ENCODE results near the gene BPIFB1. TPM values are rescaled to one million over a fixed set of nuclear protein-coding genes. Genes with fewer than 3 reads are reported as not detected.

BPIFB1 gene
- total and polyA plus RNA-seq, 2 of the 8 experiments (the other 6 are each of a cell fraction or from before 2014, with no cell fraction given): not detected

DNA sequence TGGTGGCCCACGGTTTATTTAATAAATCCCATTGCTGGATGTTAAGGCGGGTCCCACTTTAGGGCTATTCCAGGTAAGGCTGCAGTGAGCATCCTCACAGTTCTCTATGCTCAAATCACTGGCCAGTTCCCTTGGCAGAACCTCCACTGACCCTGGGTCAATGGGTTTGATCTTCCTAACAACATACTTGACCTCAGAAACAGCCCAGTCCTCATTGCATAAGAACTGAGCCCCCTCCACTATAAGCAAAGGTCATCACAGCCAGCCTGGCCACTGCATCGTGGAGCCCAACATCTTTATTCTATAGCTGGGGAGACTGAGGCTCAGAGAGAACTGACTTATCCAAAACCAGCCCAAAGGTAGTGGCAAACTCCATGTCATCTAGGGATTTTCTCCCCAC is 4.3 kb upstream of the BPIFB1 start:
- Histone ChIP-seq H4K20me1 (replicated peaks in 1 of 2; ENCODE audit: control insufficient read depth in 1 of 2, insufficient read depth in 2 of 2, low read length in 2 of 2) (no peaks in the 10 kb centered on the region), H2BK15ac (ENCODE audit: low read length) (no peak overlapping the region), H3K18ac (ENCODE audit: extremely low read depth, low read length) (no peak overlapping the region), H3K36me3 (ENCODE audit: control insufficient read depth in 2 of 4, insufficient read depth in 4 of 4, low read length in 3 of 4) (no peaks in the 10 kb centered on the region), H2BK5ac (ENCODE audit: low read depth, low read length) (no peak overlapping the region), H3K27ac (ENCODE audit: low read depth, low read length) (no peak overlapping the region), H3K4me2 (ENCODE audit: insufficient read depth in 1 of 2, low read depth in 2 of 2, low read length in 2 of 2) (no peak overlapping the region), H2AFZ (ENCODE audit: low read length) (no peak overlapping the region), H3K4me3 (ENCODE audit: extremely low read depth in 1 of 4, insufficient read depth in 2 of 4, low read depth in 3 of 4, low read length in 4 of 4) (no peak overlapping the region), H3K79me2 (ENCODE audit: control insufficient read depth in 1 of 2, insufficient read depth in 2 of 2, low read length in 2 of 2) (no peaks in the 10 kb centered on the region), H3K56ac (replicated peaks; ENCODE audit: insufficient read length, low read depth, low read length) (no peak overlapping the region), H3K9ac (replicated peaks in 1 of 4; ENCODE audit: extremely low read depth in 1 of 4, low read depth in 3 of 4, low read length in 3 of 4) (no peak overlapping the region), H2BK120ac (replicated peaks; ENCODE audit: low read depth, low read length) (no peak overlapping the region), H3K4me1 (replicated peaks in 1 of 4; ENCODE audit: control insufficient read depth in 3 of 4, insufficient read depth in 4 of 4, low read length in 3 of 4) (peaks cover 0 to 14% (median 11%) of the 10 kb centered on the region in 4 experiments; a peak in 6 of 7 replicates), H3K79me1 (ENCODE audit: low read depth, low read length) (no peaks in the 10 kb centered on the region), H4K5ac (ENCODE audit: insufficient read length, low read depth, low read length) (no peak overlapping the region), H2BK20ac (ENCODE audit: low read length) (no peak overlapping the region), H4K91ac (replicated peaks; ENCODE audit: insufficient read length, low read length) (no peak overlapping the region), H3K27me3 (replicated peaks in 1 of 4; ENCODE audit: control insufficient read depth in 3 of 4, extremely low read depth in 1 of 4, insufficient read depth in 3 of 4, low read length in 3 of 4) (no peaks in the 10 kb centered on the region), H2BK12ac (ENCODE audit: low read depth, low read length) (no peak overlapping the region), H2AK5ac (ENCODE audit: low read depth, low read length) (0 out of 2 replicates have a peak overlapping the region, but pooled peaks have one; percentile 40), H3K23ac (ENCODE audit: insufficient read length) (no peak overlapping the region), H4K8ac (ENCODE audit: extremely low read depth, insufficient read depth, low read length) (no peak overlapping the region), H3K9me3 (ENCODE audit: insufficient read depth in 2 of 2, low read depth in 1 of 2, low read length in 1 of 2) (no peaks in the 10 kb centered on the region), H3K23me2 (ENCODE audit: low read depth, low read length) (peaks cover 2% of the 10 kb centered on the region; the same call in 1 of the 2 replicates), H3K14ac (ENCODE audit: insufficient read length) (no peak overlapping the region), H3K4ac (replicated peaks; ENCODE audit: insufficient read length, low read depth, low read length) (no peak overlapping the region)
- FAIRE-seq (no peak), DNase-seq (ENCODE audit: low read depth in 1 of 2, low spot score in 2 of 2) (no peak)
- POLR2A ChIA-PET (ENCODE audit: partially characterized antibody): no interaction called here
- CTCF ChIA-PET (ENCODE audit: partially characterized antibody): interaction anchor here (0.6 to 1.1 kb wide), 3 partner anchors 9 to 970 kb away, joined by 3 to 4 read pairs (median 3); no protein-coding TSS in a partner anchor
- WGBS, 2 experiments (ENCODE audit: extremely low coverage in 1 of 2, insufficient coverage in 1 of 2, insufficient read length in 1 of 2, insufficient replicate concordance in 2 of 2, low coverage in 1 of 2, low lambda C conversion rate in 2 of 2, missing lambda C conversion rate in 1 of 2): 92% methylated on average over 3 of the region's 3 CpGs; no CpG with 5 or more reads in 1 of the 2 experiments
- TF ChIP-seq RAD21 (IDR thresholded peaks at IDR 0.05 in 1 of 2, conservative IDR thresholded peaks at IDR 0.05 in 1 of 2; ENCODE audit: low read depth in 2 of 2, low read length in 2 of 2) (no peak), KDM5A (IDR thresholded peaks at IDR 0.05; ENCODE audit: low read length) (no peak), SP4 (IDR thresholded peaks at IDR 0.05; ENCODE audit: low read length) (no peak), RFX5 (IDR thresholded peaks at IDR 0.05; ENCODE audit: borderline replicate concordance, low read depth, low read length) (no peak)

Data from H1 (cell line).